Measurements from ENCODE around the gene TMEM127. TPM values are rescaled to one million over a fixed set of nuclear protein-coding genes. Genes with fewer than 3 reads are reported as not detected.
A peak's percentile ranks its signal among the peaks of the same experiment; 100 is the strongest.

TMEM127 gene
- total and polyA plus RNA-seq, 2 donors from 2014 or later = 37.4 to 72.3 TPM

DNA sequence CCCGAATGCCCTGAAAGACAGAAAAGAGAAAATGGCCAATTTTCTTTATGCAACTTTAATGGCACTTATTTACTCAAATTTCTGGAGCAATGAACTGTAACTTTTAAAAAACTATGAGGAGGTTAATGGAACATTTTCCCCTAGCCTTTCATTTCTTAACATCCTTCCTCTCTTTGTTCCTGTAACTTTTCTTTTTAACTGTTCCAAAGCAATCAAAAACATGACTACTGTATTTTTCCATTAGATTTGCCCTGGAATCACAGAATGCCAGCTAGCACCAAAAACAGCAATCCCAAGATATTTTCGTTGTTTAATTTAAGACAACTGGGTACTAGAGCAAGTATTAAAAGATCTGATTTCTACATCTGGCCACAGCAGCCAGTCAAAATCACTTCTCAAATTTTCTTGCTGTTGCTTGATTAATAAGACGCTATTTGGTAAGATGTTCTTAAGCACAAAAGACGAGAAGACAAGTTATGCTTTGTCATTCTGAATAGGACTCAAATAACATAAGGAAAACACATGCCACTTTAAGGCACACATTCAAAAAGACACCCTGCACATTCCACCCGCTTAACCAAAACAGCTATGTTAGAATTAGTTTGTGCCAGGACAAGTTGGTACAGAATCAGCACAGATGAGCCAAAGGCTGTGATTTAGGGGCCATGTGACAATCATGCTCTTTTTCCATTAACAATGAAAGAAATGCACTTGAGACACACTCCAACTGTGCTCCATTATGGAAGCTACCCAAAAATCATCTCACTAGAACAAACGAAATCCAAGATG, 60.8 kb downstream of the TMEM127 start:
- Histone ChIP-seq H3K4me3 (ENCODE audit: low read length in 3 of 3) (peak overlapping the region in 2 of 3 donors; percentile 13 to 17), H3K4me1 (ENCODE audit: control insufficient read depth in 2 of 3, insufficient read depth in 2 of 3, low read depth in 1 of 3, low read length in 3 of 3) (peaks cover 0 to 32% (median 28%) of the 10 kb centered on the region in 3 donors), H3K27me3 (ENCODE audit: control insufficient read depth, insufficient read depth, low read length) (no peaks in the 10 kb centered on the region), H3K36me3 (ENCODE audit: control insufficient read depth in 2 of 3, insufficient read depth in 3 of 3, low read length in 3 of 3) (no peaks in the 10 kb centered on the region), H3K27ac (ENCODE audit: low read depth in 2 of 2, low read length in 2 of 2) (peak overlapping the region; percentile 12 to 16), H3K9me3 (ENCODE audit: control insufficient read depth in 2 of 3, insufficient read depth in 1 of 3, low read length in 3 of 3) (no peaks in the 10 kb centered on the region), H3K9ac (ENCODE audit: low read length in 3 of 3) (no peak overlapping the region)
- intact Hi-C loops (cut with DNase I) = no loop called here
- FAIRE-seq (no peak), DNase-seq (no peak)
- TF ChIP-seq, protein P1, sequence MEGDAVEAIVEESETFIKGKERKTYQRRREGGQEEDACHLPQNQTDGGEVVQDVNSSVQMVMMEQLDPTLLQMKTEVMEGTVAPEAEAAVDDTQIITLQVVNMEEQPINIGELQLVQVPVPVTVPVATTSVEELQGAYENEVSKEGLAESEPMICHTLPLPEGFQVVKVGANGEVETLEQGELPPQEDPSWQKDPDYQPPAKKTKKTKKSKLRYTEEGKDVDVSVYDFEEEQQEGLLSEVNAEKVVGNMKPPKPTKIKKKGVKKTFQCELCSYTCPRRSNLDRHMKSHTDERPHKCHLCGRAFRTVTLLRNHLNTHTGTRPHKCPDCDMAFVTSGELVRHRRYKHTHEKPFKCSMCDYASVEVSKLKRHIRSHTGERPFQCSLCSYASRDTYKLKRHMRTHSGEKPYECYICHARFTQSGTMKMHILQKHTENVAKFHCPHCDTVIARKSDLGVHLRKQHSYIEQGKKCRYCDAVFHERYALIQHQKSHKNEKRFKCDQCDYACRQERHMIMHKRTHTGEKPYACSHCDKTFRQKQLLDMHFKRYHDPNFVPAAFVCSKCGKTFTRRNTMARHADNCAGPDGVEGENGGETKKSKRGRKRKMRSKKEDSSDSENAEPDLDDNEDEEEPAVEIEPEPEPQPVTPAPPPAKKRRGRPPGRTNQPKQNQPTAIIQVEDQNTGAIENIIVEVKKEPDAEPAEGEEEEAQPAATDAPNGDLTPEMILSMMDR (IDR thresholded peaks at IDR 0.05; ENCODE audit: borderline replicate concordance, extremely low read depth, insufficient read depth) = no peak

DNA sequence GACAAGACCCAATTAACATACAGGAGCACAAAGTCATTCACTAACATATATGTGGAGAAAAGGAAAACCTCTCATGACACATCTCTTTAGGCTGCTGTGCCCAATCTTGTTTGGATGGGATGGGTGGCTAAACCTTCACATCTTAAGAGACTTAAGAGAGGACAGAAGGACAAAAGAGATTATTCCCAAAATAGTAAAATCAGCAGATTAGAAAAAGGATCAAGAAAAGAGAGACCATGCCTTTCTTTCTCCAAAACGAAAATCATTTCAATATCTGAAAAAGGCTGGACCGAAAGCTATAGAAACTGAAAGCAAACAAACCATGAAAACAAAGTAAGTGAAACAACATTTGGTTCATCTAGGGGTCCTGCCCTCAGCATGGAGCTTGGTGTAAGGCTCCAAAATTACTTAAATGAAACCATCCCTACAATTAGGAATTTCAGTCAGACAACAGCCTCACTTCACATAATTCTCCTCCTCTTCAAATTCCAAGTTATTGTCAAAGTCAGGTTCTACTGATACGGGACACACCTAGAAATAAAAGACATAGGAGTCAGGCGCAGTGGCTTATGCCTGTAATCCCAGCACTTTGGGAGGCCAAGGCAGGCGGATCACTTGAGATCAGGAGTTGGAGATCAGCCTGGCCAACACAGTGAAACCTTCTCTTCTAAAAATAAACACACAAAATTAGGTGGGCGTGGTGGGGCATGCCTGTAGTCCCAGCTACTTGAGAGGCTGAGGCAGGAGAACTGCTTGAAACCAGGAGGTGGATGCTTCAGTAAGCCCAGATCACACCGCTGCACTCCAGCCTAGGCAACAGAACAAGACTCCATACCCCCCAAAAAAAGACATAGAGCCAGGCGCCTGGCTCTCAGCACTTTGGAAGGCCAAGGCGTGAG, 62.4 kb downstream of the TMEM127 start:
- peaks cover 0 to 32% (median 21%) of the 10 kb centered on the region in 3 donors for H3K4me1 ChIP-seq (ENCODE audit: control insufficient read depth in 2 of 3, insufficient read depth in 2 of 3, low read depth in 1 of 3, low read length in 3 of 3)
- no peaks in the 10 kb centered on the region for H3K9me3 ChIP-seq (ENCODE audit: control insufficient read depth in 2 of 3, insufficient read depth in 1 of 3, low read length in 3 of 3)
- intact Hi-C loops (cut with DNase I) = no loop called here
- no peak overlapping the region for H3K9ac ChIP-seq (ENCODE audit: low read length in 3 of 3)
- no peaks in the 10 kb centered on the region for H3K36me3 ChIP-seq (ENCODE audit: control insufficient read depth in 2 of 3, insufficient read depth in 3 of 3, low read length in 3 of 3)
- no peaks in the 10 kb centered on the region for H3K27me3 ChIP-seq (ENCODE audit: control insufficient read depth, insufficient read depth, low read length)
- TF ChIP-seq, protein P1 (IDR thresholded peaks at IDR 0.05; ENCODE audit: borderline replicate concordance, extremely low read depth, insufficient read depth) = no peak
- peak overlapping the region in 1 of 2 donors; percentile 9 for H3K27ac ChIP-seq (ENCODE audit: low read depth in 2 of 2, low read length in 2 of 2)
- no peak for DNase-seq
- H3K4me3 ChIP-seq (ENCODE audit: low read length in 3 of 3) = no peak overlapping the region
- no peak for FAIRE-seq

DNA sequence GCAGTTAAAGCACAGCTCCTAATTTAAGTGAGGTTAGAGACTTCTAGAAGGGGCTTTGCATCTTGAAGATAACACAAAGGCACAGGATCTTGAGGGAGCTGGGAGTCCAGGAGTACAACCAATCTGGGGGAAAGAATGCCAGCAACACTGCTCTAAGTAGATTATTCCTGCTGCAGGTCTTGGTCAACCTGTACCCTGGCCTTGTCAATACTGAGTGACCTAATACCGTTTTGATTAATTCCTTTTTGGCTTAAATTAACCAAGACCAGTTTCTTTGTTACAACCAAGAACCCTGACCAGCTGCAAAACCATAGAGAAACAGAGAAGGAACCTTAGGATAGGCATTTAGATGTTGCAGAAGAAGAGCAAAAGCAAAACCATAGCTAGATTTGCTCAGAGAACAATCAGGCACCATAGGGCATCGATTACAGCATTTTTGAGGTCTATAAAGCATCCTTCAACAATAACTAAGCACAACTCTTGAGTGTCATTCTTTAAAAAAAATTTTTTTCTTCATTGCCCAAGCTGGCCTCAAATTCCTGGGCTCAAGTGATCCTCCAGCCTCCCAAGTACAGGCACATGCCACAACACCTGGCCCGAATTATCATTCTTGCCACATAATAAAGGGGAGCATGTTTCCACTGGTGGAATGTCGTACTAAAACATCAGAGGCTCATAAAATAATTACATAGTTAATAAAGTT, 63.5 kb downstream of the TMEM127 start:
- intact Hi-C loops (cut with DNase I) = no loop called here
- H3K9ac ChIP-seq (ENCODE audit: low read length in 3 of 3) = no peak overlapping the region
- H3K27me3 ChIP-seq (ENCODE audit: control insufficient read depth, insufficient read depth, low read length) = no peaks in the 10 kb centered on the region
- DNase-seq (no peak), FAIRE-seq (no peak)
- H3K4me1 ChIP-seq (ENCODE audit: control insufficient read depth in 2 of 3, insufficient read depth in 2 of 3, low read depth in 1 of 3, low read length in 3 of 3) = peaks cover 0 to 29% (median 19%) of the 10 kb centered on the region in 3 donors
- TF ChIP-seq, protein P1 (IDR thresholded peaks at IDR 0.05; ENCODE audit: borderline replicate concordance, extremely low read depth, insufficient read depth) = no peak
- no peaks in the 10 kb centered on the region for H3K36me3 ChIP-seq (ENCODE audit: control insufficient read depth in 2 of 3, insufficient read depth in 3 of 3, low read length in 3 of 3)
- no peaks in the 10 kb centered on the region for H3K9me3 ChIP-seq (ENCODE audit: control insufficient read depth in 2 of 3, insufficient read depth in 1 of 3, low read length in 3 of 3)
- no peak overlapping the region for H3K27ac ChIP-seq (ENCODE audit: low read depth in 2 of 2, low read length in 2 of 2)
- no peak overlapping the region for H3K4me3 ChIP-seq (ENCODE audit: low read length in 3 of 3)
